Activated CD8-positive, alpha-beta T cell treated with anti-CD3 and anti-CD28 coated beads, Interleukin-2, amount 10 ng/mL, durations not matched to agents 7 days and 5 days (primary cell): ENCODE data around the gene NSUN5. TPM values are rescaled to one million over a fixed set of nuclear protein-coding genes. Genes with fewer than 3 reads are reported as not detected.
"Not testable (repeated sequence)": the region's sequence is repeated elsewhere in the genome, so short reads cannot be mapped to it uniquely, and the experiment has no call there.

Experiments
- ATAC-seq: fragments of 150-1000 bp; cut with Tn5 transposase; one replicate; pipeline ENCODE4 v1.10.0; 2021; ENCODE audit warnings: moderate library complexity
- CTCF ChIA-PET: fragments of 350-600 bp; sonication (Branson Sonifier 250); formaldehyde crosslinking; loops from one replicate; lab custom pipeline; 2021; ENCODE audit warnings: antibody characterized with exemption; lab: Charles Lee
- POLR2A ChIA-PET: fragments of 350-600 bp; sonication (Branson Sonifier 250); formaldehyde crosslinking; loops from one replicate; lab custom pipeline; 2021; ENCODE audit warnings: antibody characterized with exemption; lab: Charles Lee
- DNase-seq: peaks from one replicate; pipeline ENCODE4 v3.0.0-alpha.2; 2020
- H3K27ac Mint-ChIP-seq: one replicate; pipeline ENCODE4 v1.8.0; 2021; ENCODE audit warnings: mild to moderate bottlenecking, mixed read lengths
- H3K27me3 Mint-ChIP-seq: one replicate; pipeline ENCODE4 v1.8.0; 2021; ENCODE audit warnings: low read depth, mixed read lengths
- H3K36me3 Mint-ChIP-seq: one replicate; pipeline ENCODE4 v1.8.0; 2021; ENCODE audit warnings: low read depth, mixed read lengths
- H3K4me1 Mint-ChIP-seq: one replicate; pipeline ENCODE4 v1.8.0; 2021; ENCODE audit warnings: low read depth, mixed read lengths
- H3K4me3 Mint-ChIP-seq: one replicate; pipeline ENCODE4 v1.8.0; 2021; ENCODE audit warnings: mild to moderate bottlenecking, mixed read lengths
- H3K9me3 Mint-ChIP-seq: one replicate; pipeline ENCODE4 v1.8.0; 2022; ENCODE audit warnings: mixed read lengths; ENCODE audit not compliant: insufficient read depth
- total RNA-seq, 2 experiments: library from RNA; stranded (reverse); gene quantifications; one replicate each; pipeline ENCODE4 v1.2.3, GENCODE V29; 2021

NSUN5 gene
- total RNA-seq, 2 experiments from 2014 or later, result 53.6 to 54.1 TPM

DNA sequence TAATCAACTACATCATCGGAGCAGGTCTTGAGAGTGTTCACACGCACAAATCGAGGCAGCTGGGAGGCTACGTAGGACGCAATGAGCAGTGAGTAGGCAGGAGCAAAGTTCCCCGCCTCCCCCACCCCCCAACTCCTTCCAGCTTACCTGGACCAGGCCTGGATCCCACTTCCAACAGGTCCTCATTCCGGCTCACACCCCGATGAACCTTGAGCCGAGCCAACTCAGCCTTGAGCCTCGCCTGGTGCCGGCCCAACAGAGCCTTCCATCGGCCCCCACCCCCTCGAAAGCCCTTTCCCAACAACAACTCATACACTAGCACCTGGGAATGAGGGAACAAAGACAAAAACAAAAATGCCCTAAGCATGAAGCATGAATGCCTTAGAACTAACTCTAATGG is 1.2 kb downstream of the NSUN5 start:
- POLR2A ChIA-PET, result no interaction called here
- CTCF ChIA-PET, result interaction anchor here (1.6 kb wide), 1 partner anchor 17 kb away, joined by 6 read pairs; no protein-coding TSS in a partner anchor

DNA sequence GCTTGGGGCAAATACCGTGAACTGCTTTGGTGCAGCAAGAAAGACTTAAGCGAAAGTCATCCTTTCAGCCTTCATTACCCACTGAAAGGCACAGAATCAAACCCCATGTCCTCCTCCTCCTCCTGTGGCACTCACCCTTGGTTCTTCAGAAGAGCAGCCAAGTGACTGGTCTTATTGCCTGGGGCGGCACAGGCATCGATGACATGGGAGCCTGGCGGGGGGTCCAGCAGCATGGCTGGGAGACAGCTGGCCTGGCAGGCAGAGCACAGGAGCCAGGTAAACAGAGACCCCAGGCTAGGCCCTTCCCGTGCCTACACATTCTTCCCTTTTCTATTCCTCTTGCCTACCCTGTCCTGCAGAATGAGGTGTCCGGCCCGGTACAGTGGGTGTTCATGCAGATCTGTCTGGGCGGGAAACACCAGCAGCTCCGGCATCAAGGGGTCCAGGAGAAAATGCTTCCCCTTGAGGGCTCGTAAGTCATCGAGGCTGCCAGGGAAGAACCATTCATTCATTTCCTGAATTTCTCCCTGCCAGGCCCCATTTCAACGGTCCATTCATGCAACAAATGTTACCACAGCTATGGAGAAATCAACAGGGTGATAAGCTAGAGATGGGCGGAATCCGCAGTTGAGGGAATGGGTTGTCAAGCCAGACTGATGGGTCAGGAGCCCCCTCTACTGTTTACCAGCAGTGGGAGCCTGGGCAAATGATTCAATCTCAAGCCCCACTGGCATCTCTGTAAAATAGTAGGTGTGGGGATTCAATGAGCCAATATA is 3.8 kb downstream of the NSUN5 start:
- H3K4me3 Mint-ChIP-seq, POLR2A ChIA-PET: not testable (repeated sequence)

More for the DNA sequence above, 1.2 kb downstream of the NSUN5 start:
- peaks cover 32% of the 10 kb centered on the region for H3K4me1 Mint-ChIP-seq
- peak overlapping the region; percentile 83 for H3K27ac Mint-ChIP-seq
- H3K27me3 Mint-ChIP-seq, result no peaks in the 10 kb centered on the region
- H3K36me3 Mint-ChIP-seq, result peaks cover 38% of the 10 kb centered on the region
- ATAC-seq (no peak), DNase-seq (no peak)
- H3K4me3 Mint-ChIP-seq, result peak overlapping the region; percentile 99
- no peaks in the 10 kb centered on the region for H3K9me3 Mint-ChIP-seq

GRCh38 chr7:73304071-73304470 is 4.6 kb downstream of the NSUN5 start:
- Mint-ChIP-seq H3K36me3 (peaks cover 35% of the 10 kb centered on the region), H3K27ac (no peak overlapping the region), H3K27me3 (no peaks in the 10 kb centered on the region), H3K9me3 (no peaks in the 10 kb centered on the region), H3K4me1 (peaks cover 28% of the 10 kb centered on the region), H3K4me3 (no peak overlapping the region)
- no peak for DNase-seq
- ChIA-PET CTCF (no interaction called here), POLR2A (no interaction called here)
- ATAC-seq, result no peak

More for the DNA sequence above, 3.8 kb downstream of the NSUN5 start:
- ATAC-seq, H3K27ac Mint-ChIP-seq, CTCF ChIA-PET, DNase-seq, H3K9me3 Mint-ChIP-seq, H3K27me3 Mint-ChIP-seq: not testable (repeated sequence)
- Mint-ChIP-seq H3K36me3 (peaks cover 38% of the 10 kb centered on the region), H3K4me1 (peaks cover 32% of the 10 kb centered on the region)

DNA sequence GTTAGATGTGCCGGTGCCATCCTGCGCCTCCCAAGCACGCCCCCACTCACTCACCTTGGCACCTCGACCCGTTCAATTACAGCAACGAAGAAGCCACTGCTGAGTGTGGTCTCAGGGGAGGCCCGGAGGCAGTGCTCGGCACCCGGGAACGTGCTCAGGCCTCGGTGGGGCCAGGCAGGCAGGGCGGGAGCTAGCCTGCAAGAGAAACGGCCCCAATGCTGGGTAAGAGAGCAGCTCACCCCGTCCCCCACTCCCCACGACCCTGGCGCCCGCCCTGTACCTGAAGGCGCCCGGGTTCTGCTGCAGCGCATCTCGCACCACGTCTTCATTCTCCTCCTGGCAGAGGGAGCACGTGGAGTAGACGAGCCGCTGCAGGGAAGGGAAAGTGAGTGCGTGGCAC is 5.1 kb downstream of the NSUN5 start:
- Mint-ChIP-seq H3K4me3 (no peak overlapping the region), H3K36me3 (peaks cover 34% of the 10 kb centered on the region), H3K27me3 (no peaks in the 10 kb centered on the region), H3K4me1 (peaks cover 23% of the 10 kb centered on the region), H3K27ac (no peak overlapping the region), H3K9me3 (no peaks in the 10 kb centered on the region)
- ChIA-PET CTCF (no interaction called here), POLR2A (no interaction called here)
- no peak for DNase-seq
- ATAC-seq, result no peak

GRCh38 chr7:73302846-73303245 is 5.8 kb downstream of the NSUN5 start:
- H3K4me3 Mint-ChIP-seq, ATAC-seq, H3K27me3 Mint-ChIP-seq, DNase-seq, H3K9me3 Mint-ChIP-seq, CTCF ChIA-PET, POLR2A ChIA-PET, H3K27ac Mint-ChIP-seq: not testable (repeated sequence)
- Mint-ChIP-seq H3K36me3 (peaks cover 28% of the 10 kb centered on the region), H3K4me1 (peaks cover 20% of the 10 kb centered on the region)

DNA sequence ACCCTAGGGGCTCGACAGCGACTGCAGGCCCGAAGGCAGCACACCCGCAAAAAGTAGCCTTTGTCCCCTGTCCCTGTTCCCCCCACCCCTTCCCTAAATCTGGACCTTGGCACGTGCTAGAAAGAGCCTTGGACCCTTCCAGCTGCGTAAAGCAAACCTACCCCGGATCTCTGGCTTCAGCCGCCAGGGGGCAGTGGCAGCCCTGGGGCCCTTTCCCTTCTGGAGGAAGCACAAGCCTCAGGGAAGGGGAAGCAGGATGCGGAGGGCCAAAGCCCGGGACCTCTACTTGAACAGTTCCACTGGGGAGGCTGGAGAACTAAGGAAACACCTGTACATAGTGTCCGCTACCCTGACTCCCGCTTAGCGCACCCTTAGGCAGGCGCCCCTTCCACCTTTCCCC is 7.5 kb downstream of the NSUN5 start:
- H3K27ac Mint-ChIP-seq, H3K27me3 Mint-ChIP-seq, ATAC-seq, CTCF ChIA-PET, POLR2A ChIA-PET, H3K4me3 Mint-ChIP-seq, H3K9me3 Mint-ChIP-seq, DNase-seq, H3K4me1 Mint-ChIP-seq: not testable (repeated sequence)
- peaks cover 15% of the 10 kb centered on the region for H3K36me3 Mint-ChIP-seq

DNA sequence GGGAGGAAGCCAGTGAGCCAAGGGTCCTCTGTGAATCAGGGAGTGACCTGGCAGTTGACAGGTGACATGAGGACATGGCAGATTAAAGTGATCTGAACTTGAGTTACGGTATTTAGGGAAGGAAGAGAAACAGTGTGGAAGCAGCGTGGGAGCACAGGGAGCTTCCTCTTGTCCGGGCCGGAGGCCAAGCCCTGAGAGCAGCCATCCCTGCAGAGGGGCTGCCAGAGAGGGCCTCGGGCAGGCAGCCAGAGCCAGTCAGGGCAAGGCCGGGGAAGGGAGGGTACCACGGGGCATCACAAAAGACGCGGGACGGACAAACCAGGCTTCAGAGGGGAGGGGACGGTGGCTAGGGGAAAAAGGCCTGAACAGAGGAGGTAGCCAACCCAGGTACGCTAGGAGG is 8.8 kb downstream of the NSUN5 start:
- DNase-seq, H3K9me3 Mint-ChIP-seq, ATAC-seq, H3K27me3 Mint-ChIP-seq, H3K36me3 Mint-ChIP-seq, H3K27ac Mint-ChIP-seq, POLR2A ChIA-PET, H3K4me1 Mint-ChIP-seq, CTCF ChIA-PET, H3K4me3 Mint-ChIP-seq: not testable (repeated sequence)

- H3K27ac Mint-ChIP-seq, H3K27me3 Mint-ChIP-seq, CTCF ChIA-PET, DNase-seq, ATAC-seq, H3K36me3 Mint-ChIP-seq, POLR2A ChIA-PET, H3K9me3 Mint-ChIP-seq, H3K4me1 Mint-ChIP-seq, H3K4me3 Mint-ChIP-seq: not testable (repeated sequence)
These were observed 10.9 kb downstream of the NSUN5 start for GRCh38 chr7:73297706-73298105.

- ATAC-seq, H3K4me3 Mint-ChIP-seq, CTCF ChIA-PET, H3K4me1 Mint-ChIP-seq, H3K36me3 Mint-ChIP-seq, H3K27ac Mint-ChIP-seq, POLR2A ChIA-PET, DNase-seq, H3K9me3 Mint-ChIP-seq, H3K27me3 Mint-ChIP-seq: not testable (repeated sequence)
These were observed 11.4 kb downstream of the NSUN5 start for GRCh38 chr7:73297235-73297634.

DNA sequence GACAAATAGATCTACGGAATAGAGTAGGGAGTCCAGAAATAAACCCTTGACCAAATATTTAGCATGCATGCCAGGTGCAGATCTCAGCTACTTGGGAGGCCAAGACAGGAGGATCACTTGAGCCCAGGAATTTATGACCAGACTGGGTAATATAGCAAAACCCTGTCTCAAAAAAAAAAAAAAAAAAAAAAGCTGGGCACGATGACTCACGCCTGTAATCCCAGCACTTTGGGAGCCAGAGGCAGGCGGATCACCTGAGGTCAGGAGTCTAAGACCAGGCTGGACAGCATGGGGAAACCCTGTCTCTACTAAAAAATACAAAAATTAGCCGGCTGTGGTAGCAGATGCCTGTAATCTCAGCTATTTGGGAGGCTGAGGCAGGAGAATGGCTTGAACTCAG is 31.4 kb downstream of the NSUN5 start:
- H3K27me3 Mint-ChIP-seq, POLR2A ChIA-PET, CTCF ChIA-PET, H3K4me1 Mint-ChIP-seq, DNase-seq, H3K36me3 Mint-ChIP-seq, H3K9me3 Mint-ChIP-seq, ATAC-seq, H3K27ac Mint-ChIP-seq, H3K4me3 Mint-ChIP-seq: not testable (repeated sequence)

- H3K9me3 Mint-ChIP-seq, POLR2A ChIA-PET, H3K4me3 Mint-ChIP-seq, H3K27ac Mint-ChIP-seq, H3K36me3 Mint-ChIP-seq, CTCF ChIA-PET, DNase-seq, H3K27me3 Mint-ChIP-seq, ATAC-seq, H3K4me1 Mint-ChIP-seq: not testable (repeated sequence)
These were observed 40.8 kb downstream of the NSUN5 start for GRCh38 chr7:73267813-73268212.

DNA sequence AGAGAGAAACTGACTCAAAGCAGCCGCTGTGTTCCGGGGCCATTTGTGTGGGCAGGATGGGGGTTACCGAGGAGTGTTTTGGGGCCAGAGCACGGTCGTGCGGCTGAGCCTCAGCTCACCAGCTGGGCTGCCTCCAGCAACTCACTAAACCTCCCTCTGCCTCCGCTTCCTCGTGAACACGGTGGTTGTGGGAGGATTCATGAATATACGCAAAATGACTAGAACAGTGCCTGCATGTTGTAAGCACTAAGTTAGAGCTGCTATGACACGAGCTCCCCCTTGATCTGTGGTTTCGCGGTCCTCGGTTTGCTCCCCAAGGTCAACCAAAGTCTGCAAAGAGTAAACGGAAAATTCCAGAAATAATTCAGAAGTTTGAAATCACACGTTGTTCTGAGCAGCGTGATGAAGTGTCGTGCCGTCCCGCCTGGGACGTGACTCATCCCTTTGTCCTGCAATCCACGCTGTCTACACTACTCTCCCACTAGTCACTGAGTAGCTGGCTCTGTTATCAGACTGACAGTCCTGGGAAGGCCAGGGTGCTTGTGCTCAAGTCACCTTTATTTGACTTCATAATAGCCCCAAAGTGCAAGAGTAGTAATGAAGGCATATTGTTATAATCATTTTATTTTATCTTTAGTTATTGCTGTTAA is 41.8 kb downstream of the NSUN5 start:
- H3K27ac Mint-ChIP-seq, H3K9me3 Mint-ChIP-seq, H3K4me1 Mint-ChIP-seq, H3K27me3 Mint-ChIP-seq, CTCF ChIA-PET, POLR2A ChIA-PET, H3K4me3 Mint-ChIP-seq, H3K36me3 Mint-ChIP-seq, ATAC-seq, DNase-seq: not testable (repeated sequence)
